ENCODE results near the gene F7.

F7 gene

GRCh38 chr13:113062691-113063090, 42.9 kb upstream of the F7 start:
- no peak overlapping the region for H3K27ac ChIP-seq (ENCODE audit: low read length)
- no peak overlapping the region for H3K4me3 ChIP-seq (ENCODE audit: low read length)
- H3K4me1 ChIP-seq (ENCODE audit: control insufficient read depth, insufficient read depth, low read length) = no peaks in the 10 kb centered on the region; the same call in 1 of the 2 replicates
- H3K9me3 ChIP-seq (ENCODE audit: control insufficient read depth, insufficient read depth, low read length) = no peaks in the 10 kb centered on the region
- DNase-seq (ENCODE audit: low read depth, low spot score) = no peak
- no peaks in the 10 kb centered on the region for H3K27me3 ChIP-seq (ENCODE audit: control insufficient read depth, insufficient read depth, low read length)
- H3K36me3 ChIP-seq (ENCODE audit: control insufficient read depth, insufficient read depth, low read length) = 0 out of 2 replicates have a peak, but pooled peaks cover 2% of the 10 kb centered on the region
- no CpG with 5 or more reads among the region's 14 CpGs for WGBS (ENCODE audit: insufficient coverage, insufficient read length)

- no CpG with 5 or more reads among the region's 22 CpGs for whole genome bisulfite sequencing (ENCODE audit: insufficient coverage, insufficient read length)
- no peak for DNase-seq (ENCODE audit: low read depth, low spot score)
- H3K4me3 ChIP-seq (ENCODE audit: low read length) = no peak overlapping the region
- no peaks in the 10 kb centered on the region for H3K27me3 ChIP-seq (ENCODE audit: control insufficient read depth, insufficient read depth, low read length)
- H3K36me3 ChIP-seq (ENCODE audit: control insufficient read depth, insufficient read depth, low read length) = 0 out of 2 replicates have a peak, but pooled peaks cover 2% of the 10 kb centered on the region
- no peaks in the 10 kb centered on the region for H3K9me3 ChIP-seq (ENCODE audit: control insufficient read depth, insufficient read depth, low read length)
- H3K27ac ChIP-seq (ENCODE audit: low read length) = no peak overlapping the region
- H3K4me1 ChIP-seq (ENCODE audit: control insufficient read depth, insufficient read depth, low read length) = no peaks in the 10 kb centered on the region; the same call in 1 of the 2 replicates
These were observed 42.5 kb upstream of the F7 start for GRCh38 chr13:113063091-113063491.

DNA sequence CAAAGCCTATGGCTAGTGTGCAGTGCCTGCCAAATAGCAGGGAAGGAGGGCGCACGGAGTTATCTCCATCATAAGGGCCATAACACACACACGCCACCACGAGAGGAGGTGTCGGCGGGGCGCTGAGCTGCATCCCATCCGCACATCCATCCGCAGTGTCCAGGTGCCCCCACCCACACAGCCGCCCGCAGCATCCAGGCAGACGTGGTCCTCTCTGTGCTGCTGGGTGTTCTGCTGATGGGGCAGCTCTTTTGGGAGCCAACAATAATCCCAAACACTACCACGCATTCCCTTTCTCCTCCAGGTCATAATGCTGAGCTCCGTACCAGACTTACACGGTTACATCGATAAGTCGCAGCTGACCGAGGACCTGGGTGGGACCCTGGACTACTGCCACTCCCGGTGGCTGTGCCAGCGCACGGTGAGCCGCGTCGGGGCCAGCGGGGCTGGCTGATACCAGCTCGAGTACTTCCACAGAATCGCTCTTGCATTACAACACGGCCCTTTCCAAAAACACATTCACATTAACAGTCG, 41.5 kb upstream of the F7 start:
- Histone ChIP-seq H3K4me3 (ENCODE audit: low read length) (no peak overlapping the region), H3K9me3 (ENCODE audit: control insufficient read depth, insufficient read depth, low read length) (no peaks in the 10 kb centered on the region), H3K4me1 (ENCODE audit: control insufficient read depth, insufficient read depth, low read length) (no peaks in the 10 kb centered on the region; the same call in 1 of the 2 replicates), H3K36me3 (ENCODE audit: control insufficient read depth, insufficient read depth, low read length) (0 out of 2 replicates have a peak, but pooled peaks cover 2% of the 10 kb centered on the region), H3K27me3 (ENCODE audit: control insufficient read depth, insufficient read depth, low read length) (no peaks in the 10 kb centered on the region), H3K27ac (ENCODE audit: low read length) (no peak overlapping the region)
- DNase-seq (ENCODE audit: low read depth, low spot score) = no peak
- WGBS (ENCODE audit: insufficient coverage, insufficient read length) = no CpG with 5 or more reads among the region's 29 CpGs

DNA sequence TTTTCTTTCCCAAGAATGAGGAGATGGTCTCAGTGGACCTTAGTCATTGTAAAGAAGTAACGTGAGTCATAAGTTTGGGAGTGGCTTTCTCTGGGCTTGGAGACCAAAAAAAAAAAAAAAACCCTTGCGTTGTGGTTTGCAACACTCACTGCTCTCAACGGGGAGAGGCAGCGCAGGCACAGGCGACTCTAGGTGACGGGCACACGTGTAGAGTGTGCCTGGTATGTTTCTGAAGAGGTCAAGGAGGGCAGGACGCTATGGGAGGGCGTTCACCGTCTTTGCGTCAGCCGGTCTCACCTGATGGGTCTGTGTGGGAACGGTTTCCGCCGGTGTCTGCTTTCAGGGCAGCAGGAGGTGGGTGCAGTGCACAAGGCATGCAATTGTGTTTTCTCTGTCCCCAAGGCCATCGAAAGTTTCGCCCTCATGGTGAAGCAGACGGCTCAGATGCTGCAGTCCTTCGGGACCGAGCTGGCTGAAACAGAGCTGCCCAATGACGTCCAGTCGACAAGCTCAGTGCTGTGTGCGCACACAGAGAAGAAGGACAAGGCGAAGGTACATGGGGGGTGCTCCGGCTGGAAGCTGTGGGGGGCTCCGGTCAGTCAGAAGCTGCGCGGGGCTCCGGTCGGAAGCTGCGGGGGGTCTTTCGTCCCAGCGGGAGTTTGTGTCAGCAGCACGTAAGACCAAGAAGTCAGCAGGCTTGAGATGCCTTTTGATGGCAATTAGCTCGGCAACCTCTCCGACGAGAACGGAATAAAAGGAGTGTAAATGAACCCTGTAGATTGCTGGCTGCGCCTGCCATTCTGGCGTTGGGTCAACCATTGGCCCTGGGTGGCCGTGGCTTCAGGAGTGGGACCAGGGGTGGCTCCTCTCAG, 40.8 kb upstream of the F7 start:
- H3K4me1 ChIP-seq (ENCODE audit: control insufficient read depth, insufficient read depth, low read length) = no peaks in the 10 kb centered on the region; the same call in 1 of the 2 replicates
- no peak for DNase-seq (ENCODE audit: low read depth, low spot score)
- H3K4me3 ChIP-seq (ENCODE audit: low read length) = no peak overlapping the region
- no peaks in the 10 kb centered on the region for H3K27me3 ChIP-seq (ENCODE audit: control insufficient read depth, insufficient read depth, low read length)
- H3K27ac ChIP-seq (ENCODE audit: low read length) = no peak overlapping the region
- 0 out of 2 replicates have a peak, but pooled peaks cover 2% of the 10 kb centered on the region for H3K36me3 ChIP-seq (ENCODE audit: control insufficient read depth, insufficient read depth, low read length)
- no peaks in the 10 kb centered on the region for H3K9me3 ChIP-seq (ENCODE audit: control insufficient read depth, insufficient read depth, low read length)
- no CpG with 5 or more reads among the region's 41 CpGs for WGBS (ENCODE audit: insufficient coverage, insufficient read length)

DNA sequence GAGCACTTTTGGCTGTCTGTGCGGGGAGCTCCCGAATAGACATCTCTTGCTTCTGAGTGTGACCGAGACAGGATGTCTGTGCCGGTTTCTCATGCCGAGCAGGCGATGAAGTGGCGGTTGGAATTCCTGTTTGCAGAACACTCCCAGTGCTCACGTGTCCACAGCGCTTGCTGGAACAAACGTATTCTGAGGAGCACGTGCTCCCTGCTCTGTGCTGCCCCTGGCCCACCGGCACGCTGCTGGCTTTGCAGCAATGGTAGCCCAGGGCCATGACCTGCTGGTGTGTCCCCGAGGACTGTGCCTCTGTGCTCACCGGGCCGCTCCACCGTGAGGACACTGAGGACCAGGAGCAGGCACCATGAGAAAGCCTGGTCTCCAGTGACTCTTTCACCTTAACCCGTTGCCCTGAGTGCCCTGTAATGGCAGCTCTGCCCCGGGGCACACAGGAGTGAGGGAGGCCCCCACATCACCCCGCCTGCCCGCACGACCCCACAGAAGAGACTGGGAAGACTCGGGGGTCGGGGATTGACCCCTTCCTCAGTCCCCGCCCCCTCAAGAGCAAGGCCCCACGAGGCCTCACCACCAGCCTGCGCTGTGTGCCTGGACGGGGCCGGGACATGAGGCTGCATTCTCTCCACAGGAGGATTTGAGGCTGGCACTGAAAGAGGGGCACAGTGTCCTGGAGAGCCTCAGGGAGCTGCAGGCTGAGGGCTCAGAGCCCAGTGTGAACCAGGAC, 40.0 kb upstream of the F7 start:
- no peak overlapping the region for H3K4me3 ChIP-seq (ENCODE audit: low read length)
- no peak overlapping the region for H3K27ac ChIP-seq (ENCODE audit: low read length)
- H3K9me3 ChIP-seq (ENCODE audit: control insufficient read depth, insufficient read depth, low read length) = no peaks in the 10 kb centered on the region
- no peaks in the 10 kb centered on the region; the same call in 1 of the 2 replicates for H3K4me1 ChIP-seq (ENCODE audit: control insufficient read depth, insufficient read depth, low read length)
- no CpG with 5 or more reads among the region's 29 CpGs for WGBS (ENCODE audit: insufficient coverage, insufficient read length)
- H3K27me3 ChIP-seq (ENCODE audit: control insufficient read depth, insufficient read depth, low read length) = no peaks in the 10 kb centered on the region
- DNase-seq (ENCODE audit: low read depth, low spot score) = no peak
- 0 out of 2 replicates have a peak, but pooled peaks cover 2% of the 10 kb centered on the region for H3K36me3 ChIP-seq (ENCODE audit: control insufficient read depth, insufficient read depth, low read length)

- H3K9me3 ChIP-seq (ENCODE audit: control insufficient read depth, insufficient read depth, low read length) = no peaks in the 10 kb centered on the region
- no CpG with 5 or more reads among the region's 10 CpGs for WGBS (ENCODE audit: insufficient coverage, insufficient read length)
- no peak overlapping the region for H3K4me3 ChIP-seq (ENCODE audit: low read length)
- 0 out of 2 replicates have a peak, but pooled peaks cover 2% of the 10 kb centered on the region for H3K36me3 ChIP-seq (ENCODE audit: control insufficient read depth, insufficient read depth, low read length)
- no peaks in the 10 kb centered on the region; the same call in 1 of the 2 replicates for H3K4me1 ChIP-seq (ENCODE audit: control insufficient read depth, insufficient read depth, low read length)
- no peak for DNase-seq (ENCODE audit: low read depth, low spot score)
- no peaks in the 10 kb centered on the region for H3K27me3 ChIP-seq (ENCODE audit: control insufficient read depth, insufficient read depth, low read length)
- H3K27ac ChIP-seq (ENCODE audit: low read length) = no peak overlapping the region
These were observed 39.5 kb upstream of the F7 start for GRCh38 chr13:113066142-113066455.

DNA sequence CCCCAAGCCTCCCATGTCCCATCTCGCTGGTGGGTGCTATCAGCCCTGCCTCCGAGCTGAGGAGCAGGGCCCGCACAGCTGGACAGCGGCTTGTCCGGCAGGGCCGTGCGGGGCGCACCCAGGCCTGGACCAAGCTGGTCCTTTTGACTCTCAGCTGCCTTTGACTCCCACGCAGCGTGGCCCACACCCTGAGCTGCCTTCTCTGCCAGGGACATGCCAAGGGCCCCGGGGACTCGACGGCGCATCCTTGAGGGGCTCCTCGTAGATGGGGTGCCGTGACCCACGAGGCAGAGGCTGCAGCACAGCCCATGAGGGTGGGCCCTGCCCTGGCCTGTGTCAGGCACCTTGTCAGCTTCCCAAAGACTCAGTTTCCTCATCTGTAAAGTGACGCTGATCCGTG, 38.8 kb upstream of the F7 start:
- Histone ChIP-seq H3K27ac (ENCODE audit: low read length) (no peak overlapping the region), H3K4me3 (ENCODE audit: low read length) (no peak overlapping the region), H3K4me1 (ENCODE audit: control insufficient read depth, insufficient read depth, low read length) (no peaks in the 10 kb centered on the region; the same call in 1 of the 2 replicates), H3K9me3 (ENCODE audit: control insufficient read depth, insufficient read depth, low read length) (no peaks in the 10 kb centered on the region), H3K36me3 (ENCODE audit: control insufficient read depth, insufficient read depth, low read length) (0 out of 2 replicates have a peak, but pooled peaks cover 2% of the 10 kb centered on the region), H3K27me3 (ENCODE audit: control insufficient read depth, insufficient read depth, low read length) (no peaks in the 10 kb centered on the region)
- no CpG with 5 or more reads among the region's 19 CpGs for WGBS (ENCODE audit: insufficient coverage, insufficient read length)
- no peak for DNase-seq (ENCODE audit: low read depth, low spot score)

DNA sequence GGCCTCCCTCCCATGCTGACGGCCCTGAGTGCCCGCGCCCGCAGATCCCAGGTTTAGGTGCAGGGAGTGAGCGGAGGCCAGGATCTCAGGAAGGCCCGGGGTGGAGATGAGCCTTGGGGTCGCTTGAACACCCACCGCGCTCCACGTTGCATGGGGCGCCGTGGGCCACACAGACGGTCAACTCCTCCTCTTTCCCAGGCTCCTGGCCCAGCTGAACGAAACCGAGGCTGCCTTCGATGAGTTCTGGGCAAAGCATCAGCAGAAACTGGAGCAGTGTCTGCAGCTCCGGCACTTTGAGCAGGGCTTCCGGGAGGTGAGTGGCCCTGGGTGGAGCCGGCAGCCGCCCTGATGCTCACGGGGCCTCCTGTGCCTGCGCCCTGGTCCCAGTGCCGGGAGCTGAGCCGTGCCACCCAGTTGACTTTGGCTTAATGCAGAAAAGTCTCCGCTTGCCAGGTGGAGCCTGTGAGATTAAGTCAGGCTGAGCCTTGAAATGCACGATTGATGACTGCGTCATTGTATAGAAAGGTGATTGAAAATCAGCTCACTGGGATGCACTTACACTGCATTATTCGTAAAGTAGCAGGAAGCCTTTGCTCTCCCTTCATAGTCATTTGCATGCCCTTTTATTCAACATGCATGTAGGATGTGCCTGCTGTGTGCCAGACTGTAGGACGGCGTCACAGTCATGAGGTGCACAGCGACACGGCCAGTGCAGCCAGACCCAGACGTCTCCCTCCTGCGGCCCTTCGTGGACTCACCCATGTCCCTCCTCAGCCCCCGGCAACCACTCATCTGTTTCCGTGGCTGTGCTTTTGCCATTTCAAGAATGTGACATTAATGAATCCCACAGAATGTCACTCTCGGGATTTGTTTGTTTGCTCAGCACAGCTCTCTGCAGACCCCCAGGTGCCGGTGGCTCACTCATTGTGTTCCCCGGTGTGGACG, 35.5 kb upstream of the F7 start:
- no CpG with 5 or more reads among the region's 41 CpGs for WGBS (ENCODE audit: insufficient coverage, insufficient read length)
- Histone ChIP-seq H3K4me3 (ENCODE audit: low read length) (no peak overlapping the region), H3K4me1 (ENCODE audit: control insufficient read depth, insufficient read depth, low read length) (no peaks in the 10 kb centered on the region; the same call in 1 of the 2 replicates), H3K9me3 (ENCODE audit: control insufficient read depth, insufficient read depth, low read length) (no peaks in the 10 kb centered on the region), H3K27me3 (ENCODE audit: control insufficient read depth, insufficient read depth, low read length) (no peaks in the 10 kb centered on the region), H3K27ac (ENCODE audit: low read length) (no peak overlapping the region), H3K36me3 (ENCODE audit: control insufficient read depth, insufficient read depth, low read length) (0 out of 2 replicates have a peak, but pooled peaks cover 2% of the 10 kb centered on the region)
- DNase-seq (ENCODE audit: low read depth, low spot score) = no peak

DNA sequence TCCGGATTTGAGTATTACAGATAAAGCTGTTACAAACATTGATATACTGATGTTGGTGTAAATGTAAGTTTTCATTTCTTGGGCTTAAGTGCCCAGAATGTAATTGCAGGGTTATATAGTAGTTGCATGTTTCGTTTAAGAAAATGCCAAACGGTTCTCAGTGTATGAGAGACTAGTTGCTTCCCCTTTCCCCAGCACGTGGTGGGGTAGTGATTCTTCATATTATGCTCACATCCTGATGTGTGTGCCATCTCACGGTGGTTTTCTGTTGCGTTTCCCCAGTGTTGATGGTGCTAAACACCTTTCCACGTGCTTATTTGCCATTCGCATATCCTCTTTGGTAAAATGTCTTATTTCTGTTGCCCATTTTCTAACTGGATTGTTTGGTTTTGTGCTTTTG, 34.7 kb upstream of the F7 start:
- H3K4me1 ChIP-seq (ENCODE audit: control insufficient read depth, insufficient read depth, low read length) = no peaks in the 10 kb centered on the region; the same call in 1 of the 2 replicates
- no peak overlapping the region for H3K4me3 ChIP-seq (ENCODE audit: low read length)
- WGBS (ENCODE audit: insufficient coverage, insufficient read length) = no CpG with 5 or more reads among the region's 8 CpGs

More for the DNA sequence above, 34.7 kb upstream of the F7 start:
- DNase-seq (ENCODE audit: low read depth, low spot score) = no peak
- H3K36me3 ChIP-seq (ENCODE audit: control insufficient read depth, insufficient read depth, low read length) = 0 out of 2 replicates have a peak, but pooled peaks cover 2% of the 10 kb centered on the region
- no peaks in the 10 kb centered on the region for H3K27me3 ChIP-seq (ENCODE audit: control insufficient read depth, insufficient read depth, low read length)
- no peak overlapping the region for H3K27ac ChIP-seq (ENCODE audit: low read length)
- H3K9me3 ChIP-seq (ENCODE audit: control insufficient read depth, insufficient read depth, low read length) = no peaks in the 10 kb centered on the region
